ENCODE results near the gene CDH23.

Gene CDH23

DNA sequence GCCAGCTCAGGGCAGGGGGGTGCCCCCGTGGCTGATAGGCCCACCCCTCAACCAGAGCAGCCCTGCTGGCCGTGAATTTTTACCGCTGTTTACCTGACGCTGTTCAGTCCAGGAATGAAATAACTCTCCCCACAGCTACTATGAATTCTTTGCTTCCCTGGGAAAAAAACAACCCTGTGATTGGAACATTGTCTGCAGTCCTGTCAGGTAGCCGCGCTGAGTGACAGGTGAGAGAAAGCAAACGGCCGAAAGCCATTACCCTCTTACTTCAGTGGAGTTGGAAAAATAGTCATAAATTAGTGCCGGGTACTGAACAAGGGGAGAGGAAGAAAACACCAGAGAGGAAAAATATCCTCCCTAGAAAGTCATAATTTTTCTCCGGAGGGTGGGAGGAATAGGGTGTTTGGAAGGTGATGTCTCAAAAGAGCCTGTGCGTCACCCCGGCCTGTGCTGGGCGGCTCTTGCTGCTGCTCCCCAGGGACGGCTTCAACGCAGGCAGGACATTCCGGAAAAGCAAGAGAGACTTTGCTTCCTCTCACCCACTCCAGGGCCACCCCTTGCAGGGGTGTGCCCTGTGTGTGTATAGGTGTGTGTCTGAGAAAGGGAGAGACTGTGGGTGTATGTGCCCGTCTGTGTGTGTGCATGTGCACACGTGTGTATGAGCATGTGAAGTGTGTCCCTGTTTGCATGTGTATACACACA, 69.0 kb downstream of the CDH23 start:
- DNase-seq (ENCODE audit: low spot score), result no peak

DNA sequence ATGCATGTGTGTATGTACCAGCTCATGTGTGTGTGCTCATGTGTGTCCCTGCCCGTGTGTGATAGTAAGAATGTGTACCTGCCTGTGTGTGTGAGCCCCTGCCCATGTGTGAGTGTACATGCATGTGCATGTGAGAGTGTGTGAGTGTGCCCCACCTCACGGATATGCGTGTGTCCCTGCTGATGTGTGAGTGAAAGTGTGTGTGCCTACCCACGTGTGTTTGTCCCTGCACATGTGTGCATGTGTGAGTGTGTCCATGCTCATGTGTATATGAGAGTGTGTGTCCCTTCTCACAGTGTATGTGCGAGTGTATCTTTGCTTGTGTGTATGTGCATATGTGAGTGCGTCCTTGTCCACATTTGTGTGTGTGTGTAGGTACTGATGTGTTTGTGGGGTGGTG, 69.6 kb downstream of the CDH23 start:
- DNase-seq (ENCODE audit: low spot score), result no peak

DNA sequence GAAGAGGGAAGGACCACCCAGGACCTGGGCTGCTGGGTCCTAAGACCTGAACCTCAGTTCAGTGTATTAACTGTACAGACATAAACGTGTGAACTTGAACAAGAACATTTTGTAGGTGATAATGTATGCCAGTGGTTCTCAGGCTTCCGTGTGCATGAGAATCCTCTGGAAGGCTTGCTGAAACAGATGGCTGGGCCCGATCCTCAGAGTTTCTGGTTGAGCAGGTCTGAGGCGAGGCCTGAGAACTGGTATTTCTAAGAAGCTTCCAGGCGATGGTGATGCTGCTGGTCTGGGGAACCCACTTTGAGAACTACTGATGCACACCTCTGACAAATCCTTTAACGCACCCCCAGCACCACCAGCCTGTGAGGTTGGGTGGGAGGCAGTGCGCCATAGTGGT, 70.4 kb downstream of the CDH23 start:
- no peak for DNase-seq (ENCODE audit: low spot score)

DNA sequence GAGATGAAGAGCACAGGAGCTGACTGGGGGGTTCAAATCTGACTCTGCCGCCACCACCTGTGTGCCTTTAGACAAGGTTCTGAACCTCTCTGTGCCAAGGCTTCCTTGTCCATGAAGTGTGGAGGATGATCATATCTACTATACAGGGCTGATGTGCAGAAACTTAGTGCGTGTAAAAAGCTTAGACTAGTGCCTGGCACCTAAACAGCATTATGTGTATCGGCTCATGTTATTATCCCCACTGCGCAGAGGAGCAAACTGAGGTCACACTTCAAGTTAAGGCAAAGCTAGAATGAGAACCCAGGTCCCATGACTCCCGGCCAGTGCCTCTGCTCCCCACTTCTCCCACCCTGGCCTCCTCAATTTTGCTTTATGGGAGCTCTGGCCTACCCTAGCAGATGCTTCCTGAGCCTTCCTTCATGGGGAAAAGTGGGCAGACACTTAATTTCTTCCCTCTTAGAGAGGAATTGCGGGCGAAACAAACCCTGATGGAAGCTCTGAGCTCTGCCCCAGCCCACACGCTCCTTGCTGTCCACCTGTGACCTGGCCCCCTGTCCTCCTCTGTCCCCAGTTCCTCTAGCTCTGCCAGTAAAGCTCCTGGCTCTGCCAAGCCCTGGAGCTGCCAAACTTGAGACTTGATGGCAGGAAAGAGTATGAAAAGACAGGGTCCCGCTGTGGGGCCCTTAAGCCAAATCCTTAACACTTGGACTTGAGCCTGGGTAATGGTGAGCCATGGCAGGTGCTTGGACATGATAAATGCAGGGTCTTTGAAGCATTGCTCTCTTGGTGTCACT, 71.0 kb downstream of the CDH23 start:
- DNase-seq (ENCODE audit: low spot score), result no peak

DNA sequence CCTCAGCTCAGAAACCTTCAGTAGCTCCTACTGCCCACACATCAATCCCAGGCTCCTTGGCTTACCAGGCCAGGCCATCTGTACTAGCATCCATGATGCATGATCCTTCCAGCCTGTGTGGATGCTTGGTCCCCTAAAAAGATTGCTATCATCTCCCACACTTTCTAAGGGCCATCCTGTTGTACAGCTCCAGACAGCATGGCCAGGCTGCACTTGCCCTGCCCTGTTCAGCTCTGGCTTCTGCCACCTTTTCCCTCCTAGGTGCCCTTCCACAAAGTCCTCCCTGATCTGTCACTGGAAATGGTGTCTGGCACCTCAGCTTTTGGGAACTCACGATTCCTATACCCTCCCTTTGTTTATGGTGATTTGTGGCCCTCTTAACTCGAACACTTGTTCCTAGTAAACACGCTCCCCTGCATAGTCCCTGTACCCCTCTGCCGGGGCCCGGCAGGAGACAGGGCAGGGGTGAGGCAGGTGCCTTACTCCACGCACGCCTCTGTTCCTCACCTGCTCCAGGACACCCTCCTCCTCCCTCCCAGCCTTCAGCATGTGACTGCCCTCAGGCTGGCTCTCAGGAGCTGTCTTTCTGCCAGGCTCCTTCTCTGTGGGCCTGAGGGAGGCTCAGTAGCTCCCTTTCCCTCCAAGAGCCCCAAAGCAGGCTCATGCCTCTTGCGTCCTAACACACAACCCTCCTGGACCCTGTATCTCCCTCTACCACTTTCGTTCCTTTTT, 71.8 kb downstream of the CDH23 start:
- DNase-seq (ENCODE audit: low spot score), result no peak

DNA sequence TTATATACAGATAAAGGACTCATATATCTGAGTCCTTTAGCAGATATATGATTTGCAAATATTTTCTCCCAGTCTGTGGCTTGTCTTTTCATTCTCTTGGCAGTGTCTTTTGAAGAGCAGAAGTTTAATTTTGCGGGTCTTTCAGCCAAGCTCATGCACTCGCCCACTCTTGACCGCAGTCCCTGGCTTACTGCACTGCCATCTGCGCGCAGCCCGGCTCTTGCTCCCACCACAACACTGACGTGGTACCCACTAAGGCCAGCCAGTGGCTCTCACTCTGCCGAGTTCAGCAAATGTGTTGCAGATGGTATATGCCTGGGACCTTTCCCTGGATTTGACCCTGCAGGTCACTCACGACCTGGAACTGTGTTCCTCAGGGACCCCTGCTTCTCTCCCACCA, 74.3 kb downstream of the CDH23 start:
- DNase-seq (ENCODE audit: low spot score), result no peak

DNA sequence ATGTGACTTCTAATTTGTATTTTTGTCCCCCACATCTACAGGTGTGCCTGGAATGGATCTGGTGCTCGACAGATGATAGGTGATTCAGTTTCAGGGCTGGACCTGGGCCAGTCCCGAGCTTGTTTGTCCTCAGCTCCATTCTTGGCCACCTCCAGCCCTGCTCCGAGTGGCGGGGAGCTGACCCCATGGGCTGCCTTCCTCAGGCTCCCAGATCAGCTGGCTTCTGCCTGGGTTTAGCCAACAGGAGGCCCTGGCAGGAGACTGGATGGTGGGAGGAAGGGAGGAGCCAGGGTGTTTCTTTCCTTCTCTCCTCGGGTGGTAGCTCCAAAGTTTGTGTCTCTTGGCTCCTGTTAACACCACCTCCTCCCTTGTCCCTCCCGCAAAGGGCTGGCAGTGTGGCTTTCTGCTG, 75.2 kb downstream of the CDH23 start:
- DNase-seq (ENCODE audit: low spot score), result no peak

DNA sequence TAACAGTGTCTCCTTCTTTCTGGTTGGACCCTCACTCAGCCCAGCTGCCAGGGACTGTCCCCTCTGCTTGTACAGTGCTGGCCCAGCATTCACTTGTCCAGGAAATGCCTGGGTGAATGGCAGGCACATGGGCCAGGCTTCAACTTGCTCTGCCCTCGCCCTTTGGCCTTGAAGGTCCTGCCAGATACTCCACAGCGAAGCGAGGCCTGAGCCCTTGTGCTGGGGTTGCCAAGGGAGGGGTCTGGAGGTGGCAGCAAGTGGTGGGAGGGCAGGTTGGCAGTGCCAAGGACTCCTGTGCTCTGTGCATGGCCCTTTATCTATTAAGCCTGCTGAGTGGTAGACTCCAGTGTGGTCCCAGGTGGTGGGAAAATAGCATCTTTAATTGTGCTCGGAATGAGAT, 75.7 kb downstream of the CDH23 start:
- no peak for DNase-seq (ENCODE audit: low spot score)

DNA sequence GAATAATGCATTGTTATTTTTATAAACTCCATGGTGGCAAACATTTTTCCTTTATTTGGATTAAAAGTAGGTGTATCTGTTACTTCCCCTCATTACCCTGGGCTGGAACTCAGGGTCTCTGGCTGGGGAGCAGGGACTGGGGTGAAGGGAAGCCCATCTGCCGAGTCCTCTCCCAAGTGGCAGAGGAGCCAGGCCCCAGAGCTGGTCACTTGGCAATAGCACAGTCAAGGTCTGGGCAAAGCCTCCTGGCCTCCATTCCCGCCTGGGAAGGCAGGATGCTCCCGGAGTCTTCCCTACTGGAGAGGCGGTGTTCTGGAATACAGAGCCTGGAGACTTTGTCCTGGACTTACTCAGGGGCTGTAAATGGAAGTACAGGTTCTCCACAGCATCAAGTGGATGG, 76.2 kb downstream of the CDH23 start:
- no peak for DNase-seq (ENCODE audit: low spot score)

DNA sequence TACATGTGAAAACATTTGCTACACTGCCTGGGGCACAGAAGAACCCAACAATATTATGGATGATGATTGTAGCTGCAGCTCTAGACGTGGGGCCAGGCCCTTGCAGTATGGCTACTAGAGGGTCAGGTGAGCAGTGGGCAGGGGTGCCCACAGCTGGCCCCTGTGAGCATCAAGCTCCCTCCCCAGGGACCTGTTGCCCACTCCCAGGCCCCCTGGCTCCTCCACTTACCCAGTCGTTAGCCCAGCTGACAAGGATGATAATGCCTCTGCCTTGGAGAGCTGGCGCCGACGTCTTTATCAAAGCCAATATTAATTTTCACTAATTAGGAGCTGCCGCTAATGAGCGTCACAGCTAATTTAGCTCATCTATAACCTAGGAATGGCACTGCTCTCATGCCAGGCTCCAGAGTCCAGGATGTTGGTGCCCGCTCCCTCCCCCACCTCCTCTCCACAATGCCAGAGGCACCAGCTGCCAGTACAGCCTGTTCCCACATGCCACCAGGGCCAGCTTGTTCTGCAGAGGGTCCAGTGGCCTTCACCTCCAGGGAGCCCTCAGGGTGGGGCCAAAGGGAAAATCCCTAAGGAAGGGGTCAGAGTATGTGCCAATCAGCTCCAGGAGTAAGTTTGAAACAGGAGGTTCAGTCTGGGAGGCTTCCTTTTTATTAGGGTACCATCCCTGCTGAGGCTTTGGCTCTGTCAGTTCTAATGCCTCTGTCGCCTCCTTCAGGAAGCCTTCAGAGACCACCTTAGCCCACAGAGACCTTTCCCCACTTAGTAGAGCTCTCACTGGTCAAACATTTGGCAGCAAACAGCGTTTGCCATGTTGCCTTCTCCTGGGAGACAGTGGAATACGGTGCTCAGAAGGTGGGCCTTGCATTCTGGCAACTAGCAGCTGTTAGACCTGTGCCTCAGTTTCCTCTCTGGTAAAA, 77.2 kb downstream of the CDH23 start:
- DNase-seq (ENCODE audit: low spot score), result no peak

DNA sequence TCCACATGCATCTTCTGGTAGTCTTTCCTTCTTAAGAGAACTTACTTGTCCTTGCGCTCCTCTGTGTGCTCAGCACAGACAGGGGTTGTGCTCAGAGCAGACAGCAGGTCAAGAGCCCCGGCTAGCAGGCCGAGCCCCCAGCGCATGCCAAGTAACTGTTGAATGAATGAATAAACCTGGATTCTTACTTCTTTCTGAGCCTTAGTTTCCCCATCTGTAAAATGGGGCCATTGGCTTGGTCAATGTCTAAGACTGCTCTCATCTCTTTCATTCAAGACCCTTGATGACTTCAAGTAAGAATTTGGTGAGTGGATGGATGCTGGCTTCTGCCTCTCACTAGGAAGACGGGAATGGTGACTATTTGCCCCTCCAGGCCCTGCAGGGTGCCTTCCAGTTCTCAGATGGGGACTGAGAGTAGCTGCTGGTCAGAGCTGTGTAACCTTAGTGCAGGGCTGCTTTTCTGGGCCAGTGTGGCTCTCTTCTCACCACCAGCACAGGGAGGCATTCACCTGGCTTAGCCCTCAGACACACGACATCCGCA, 78.1 kb downstream of the CDH23 start:
- DNase-seq (ENCODE audit: low spot score), result no peak

DNA sequence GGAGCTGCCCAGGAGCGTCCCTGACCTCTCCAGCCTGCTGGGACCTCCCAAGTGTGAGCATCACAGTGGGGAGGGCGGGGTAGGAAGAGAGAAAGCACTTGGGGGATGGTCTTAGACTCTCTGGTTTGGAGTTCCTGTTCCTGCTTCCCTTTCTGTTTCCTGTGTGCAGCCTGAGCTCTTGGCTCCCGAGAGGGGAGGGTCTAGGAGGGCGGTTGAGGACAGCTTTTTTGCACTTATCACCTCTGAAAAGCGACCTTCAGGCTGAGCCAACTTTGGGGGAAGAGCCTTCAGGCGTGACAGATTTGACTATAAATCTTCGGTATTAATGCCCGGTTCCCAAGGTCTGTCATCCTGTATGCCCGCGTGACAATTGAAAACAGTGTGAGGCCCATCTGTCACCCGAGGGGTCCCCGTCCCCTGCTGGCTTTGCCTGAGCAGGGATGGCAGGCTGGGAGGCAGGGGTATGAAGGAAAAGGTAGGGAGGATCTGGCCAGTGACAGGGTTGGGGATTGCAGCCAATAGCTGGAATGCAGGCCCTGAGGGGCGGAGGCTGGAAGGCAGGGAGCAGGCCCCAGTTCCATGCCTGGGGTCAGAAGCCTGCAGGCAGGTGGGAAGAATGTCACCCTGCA, 78.6 kb downstream of the CDH23 start:
- peak; percentile 38 for DNase-seq (ENCODE audit: low spot score)

DNA sequence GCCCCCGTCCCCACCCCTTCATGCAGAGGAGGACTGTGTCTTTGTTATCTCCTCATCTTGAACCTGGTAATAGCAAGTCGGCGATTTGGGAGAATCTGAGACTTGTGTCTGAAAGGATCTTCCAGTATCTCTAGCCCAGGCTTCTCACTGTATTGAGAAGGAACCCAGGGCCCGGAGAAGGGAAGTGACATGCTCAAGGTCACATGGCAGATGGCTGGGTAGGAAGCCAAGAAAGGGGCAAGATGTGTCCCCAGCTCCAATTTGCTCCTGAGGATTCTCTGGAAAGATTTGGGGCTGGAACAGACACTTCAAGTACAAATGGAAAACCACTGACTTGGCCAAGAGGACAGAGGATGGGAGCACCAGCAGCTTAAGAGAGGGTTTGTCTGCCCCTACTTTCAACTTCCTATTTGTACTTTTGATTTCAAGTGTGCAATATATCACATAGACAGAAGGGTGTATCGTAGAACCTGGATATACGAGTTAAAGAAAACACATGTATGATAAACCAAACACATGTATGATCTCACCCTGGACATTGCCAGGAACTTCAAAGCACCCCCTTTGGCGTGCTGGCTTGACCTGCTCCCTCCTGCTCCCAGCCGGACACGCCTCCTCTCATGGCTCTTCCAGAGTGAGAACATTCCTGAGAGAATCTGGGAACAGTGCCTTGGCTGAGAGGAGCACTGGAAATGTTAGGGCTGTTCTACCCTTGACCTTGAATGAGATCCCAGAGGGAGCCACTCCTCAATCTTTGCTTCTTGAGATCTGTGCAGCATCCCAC, 79.7 kb downstream of the CDH23 start:
- DNase-seq (ENCODE audit: low spot score), result no peak

DNA sequence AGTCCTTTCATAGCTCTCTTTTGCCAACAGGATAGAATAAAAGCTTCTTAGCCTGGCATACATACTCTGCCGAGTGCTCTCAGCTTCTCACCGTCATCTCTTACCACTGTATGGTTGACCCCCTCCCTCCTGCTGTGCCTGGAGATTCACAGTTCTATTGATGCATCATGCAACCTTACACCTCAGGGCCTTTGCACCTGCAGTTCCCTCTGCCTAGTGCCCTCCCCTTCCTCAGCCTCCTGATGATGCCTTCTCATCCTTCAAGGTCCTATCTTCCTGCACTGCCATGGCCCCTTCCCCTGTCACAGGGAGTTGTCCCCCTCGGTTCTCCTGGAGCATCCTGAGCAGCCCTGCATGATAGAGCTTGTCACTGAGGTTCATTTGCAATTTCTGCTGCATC, 81.5 kb downstream of the CDH23 start:
- no peak for DNase-seq (ENCODE audit: low spot score)

DNA sequence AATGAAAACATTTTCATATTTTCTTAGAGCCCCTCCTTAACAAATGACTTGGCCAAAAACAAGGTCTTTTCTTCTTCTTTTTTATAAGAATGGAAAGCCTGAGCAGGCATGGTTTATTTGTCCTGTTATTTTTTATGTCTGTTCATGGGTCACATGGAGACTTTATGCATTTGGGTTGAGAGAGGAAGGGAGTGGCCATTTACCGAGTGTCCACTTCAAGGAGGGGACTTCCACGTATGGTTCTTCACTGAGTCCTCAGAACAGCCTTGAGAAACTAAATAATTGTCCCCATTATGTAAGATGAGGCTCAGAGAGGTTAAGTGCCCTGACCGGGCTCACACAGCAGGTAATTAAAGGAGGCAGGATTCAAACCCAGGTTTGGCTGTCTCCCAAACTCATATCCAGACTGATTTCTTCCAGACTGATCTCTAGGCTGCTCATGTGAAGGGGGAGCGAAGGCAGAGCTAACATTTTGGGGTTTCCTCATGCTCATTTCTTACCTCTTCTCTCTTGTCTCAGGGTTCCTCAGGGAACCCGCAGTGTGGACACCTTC, 82.2 kb downstream of the CDH23 start:
- no peak for DNase-seq (ENCODE audit: low spot score)

DNA sequence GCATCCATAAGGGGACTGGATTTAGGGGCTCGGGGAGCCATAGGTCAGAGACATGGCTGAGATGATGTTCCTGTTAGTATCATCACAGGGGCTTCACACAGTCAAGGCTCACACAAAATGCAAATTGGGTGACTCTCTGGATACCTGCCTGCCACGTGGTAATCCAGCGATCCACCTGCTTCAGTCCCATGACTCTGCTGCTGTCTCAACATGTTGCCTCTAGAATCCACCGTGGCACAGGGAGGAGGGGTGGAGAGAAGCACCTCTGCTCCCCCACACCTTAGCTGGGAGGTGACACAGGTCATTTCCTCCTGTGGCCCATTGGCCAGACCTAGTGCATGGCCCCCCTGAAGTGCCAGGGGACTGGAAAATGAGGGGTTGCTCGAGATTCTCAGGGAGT, 83.1 kb downstream of the CDH23 start:
- no peak for DNase-seq (ENCODE audit: low spot score)

DNA sequence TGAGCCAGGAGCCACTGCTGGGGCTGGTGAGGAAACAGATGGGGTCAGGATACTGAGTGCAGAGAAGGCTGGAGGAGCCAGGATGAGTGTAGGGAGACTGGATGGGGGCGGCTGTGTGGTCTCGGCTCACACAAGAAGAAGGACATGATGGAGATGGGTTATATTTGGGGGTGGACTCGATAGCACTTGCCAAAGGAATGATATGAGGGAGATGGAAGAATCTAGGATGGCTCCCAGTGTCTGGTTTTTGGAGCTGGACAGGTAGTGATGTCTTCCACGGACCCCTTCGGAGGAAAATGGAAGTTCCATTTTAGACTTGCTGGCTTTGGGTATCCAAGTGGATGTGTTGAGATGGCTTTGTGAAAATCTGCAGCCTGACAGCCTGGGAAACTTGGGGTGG, 83.9 kb downstream of the CDH23 start:
- no peak for DNase-seq (ENCODE audit: low spot score)

DNA sequence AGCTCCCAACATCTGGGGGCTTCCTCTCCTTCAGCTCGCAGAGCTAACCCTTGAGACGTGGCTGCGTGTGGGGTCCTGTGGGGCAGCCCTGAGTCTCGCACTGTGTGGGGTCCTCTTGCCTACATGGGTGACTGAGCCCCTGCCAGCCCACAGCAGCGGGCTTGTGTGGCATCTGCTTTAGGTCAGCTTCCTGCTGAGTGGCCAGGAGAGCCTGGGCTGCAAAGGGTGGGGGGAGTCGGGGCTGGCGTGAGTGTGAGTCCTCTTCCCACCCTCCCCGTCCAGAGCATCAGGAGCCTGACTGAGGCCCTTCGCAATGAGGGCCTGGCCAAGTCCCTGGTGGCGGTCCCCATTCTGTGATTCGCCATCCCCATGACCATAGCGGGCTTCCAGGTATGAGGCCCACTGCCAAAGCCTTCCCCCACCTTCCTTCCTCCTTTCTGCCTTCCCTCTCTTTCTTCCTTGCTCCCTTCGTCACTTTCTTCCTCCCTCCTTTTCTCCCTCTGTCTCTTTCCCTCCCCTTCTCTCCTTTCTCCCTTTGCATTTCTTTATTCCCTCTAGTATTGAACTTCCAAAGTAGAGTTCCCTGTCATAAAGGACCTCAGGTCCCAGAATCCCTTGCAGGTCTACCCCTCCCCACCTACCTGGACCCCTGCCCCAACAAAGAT, 85.2 kb downstream of the CDH23 start:
- no peak for DNase-seq (ENCODE audit: low spot score)

DNA sequence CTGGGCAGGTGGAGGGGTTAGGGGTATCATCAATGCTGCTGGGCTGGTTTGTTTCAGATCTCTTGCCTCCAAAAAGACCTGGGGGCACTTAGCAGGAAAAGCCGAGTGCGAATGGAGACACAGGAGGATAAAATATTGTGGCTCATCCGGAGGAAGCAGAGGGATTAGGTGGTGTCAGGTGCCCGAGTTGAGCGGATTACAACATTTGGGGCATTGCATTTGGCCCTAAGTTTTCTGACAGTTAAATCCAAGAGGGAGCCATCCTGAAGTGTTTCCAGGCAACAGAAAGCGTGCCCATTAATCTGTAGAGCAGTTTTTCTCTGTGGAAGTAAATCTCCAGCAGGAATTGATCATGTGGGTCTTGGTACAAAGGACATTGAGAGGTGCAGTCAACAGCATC, 85.9 kb downstream of the CDH23 start:
- no peak for DNase-seq (ENCODE audit: low spot score)
